DLD1 (cell line): ENCODE data around the gene NPHP4.

Experiments used
- in situ Hi-C: cut with HindIII; loops from 2 replicates; pipeline ENCODE4 v1.10.0; 2017; ENCODE audit warnings: low sequenced_read_pairs

The NPHP4 gene

DNA sequence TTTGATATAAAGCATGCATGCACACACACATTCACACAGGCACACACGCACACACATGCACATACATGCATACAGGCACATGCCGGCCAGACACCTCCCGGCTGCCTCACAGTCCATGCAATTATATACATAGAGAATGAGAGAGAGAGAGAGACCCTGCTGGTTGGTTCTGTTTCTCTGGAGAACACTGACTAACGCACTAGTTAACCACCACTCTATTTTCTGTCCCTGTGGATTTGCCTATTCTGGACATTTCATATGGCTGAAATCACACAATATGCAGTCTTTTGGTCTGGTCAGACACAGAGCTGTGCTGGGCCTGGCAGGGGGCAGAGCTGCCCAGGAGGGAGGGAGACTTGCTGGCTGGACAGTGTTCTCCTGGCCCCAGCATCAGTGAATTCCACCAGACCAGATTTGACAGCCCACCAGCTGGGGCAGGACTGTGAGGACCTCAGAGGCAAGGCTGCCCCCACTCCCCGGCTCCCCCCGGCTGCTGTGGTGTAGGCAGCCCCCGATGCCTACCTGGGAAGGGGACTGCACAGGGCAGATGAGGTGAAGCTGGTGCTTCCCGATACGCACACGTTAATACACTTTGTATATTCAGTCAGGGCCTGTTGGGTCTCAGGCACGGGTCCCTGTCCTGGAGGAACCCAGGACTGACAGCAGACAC, 152.2 kb downstream of the NPHP4 start:
- in situ Hi-C loops: no loop called here

DNA sequence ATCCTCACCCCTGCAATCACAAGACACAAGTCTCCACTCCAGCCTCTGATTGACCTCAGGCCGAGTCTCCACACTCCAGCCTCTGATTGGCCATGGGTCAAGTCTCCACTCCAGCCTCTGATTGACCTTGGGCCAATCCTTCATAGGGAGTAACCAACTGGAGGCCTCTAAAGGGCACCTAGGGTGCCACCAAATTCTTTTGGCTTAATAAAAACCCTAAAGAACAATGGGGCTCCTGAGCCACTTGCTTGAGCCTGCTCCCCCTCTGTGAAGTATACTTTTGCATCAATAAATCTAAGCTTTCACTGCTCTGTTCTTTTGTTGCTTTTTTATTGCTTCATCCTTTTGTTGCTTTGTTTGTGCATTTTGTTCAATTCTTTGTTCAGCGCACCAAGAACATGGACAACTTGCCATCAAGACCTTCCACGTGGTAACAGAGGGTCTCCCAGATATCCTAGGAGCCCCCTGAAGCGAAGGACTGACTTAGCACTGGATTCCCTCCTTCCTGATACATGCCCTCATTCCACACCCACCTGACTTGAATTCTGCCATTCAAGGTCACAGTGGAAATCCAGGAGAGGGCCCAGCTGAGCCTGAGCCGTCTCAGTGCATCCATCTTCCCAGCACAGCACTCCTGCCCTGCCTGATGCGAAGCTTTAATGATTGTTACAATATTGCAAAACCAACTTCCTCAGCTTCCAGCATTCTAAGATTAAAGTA, 152.9 kb downstream of the NPHP4 start:
- in situ Hi-C loops: no loop called here

DNA sequence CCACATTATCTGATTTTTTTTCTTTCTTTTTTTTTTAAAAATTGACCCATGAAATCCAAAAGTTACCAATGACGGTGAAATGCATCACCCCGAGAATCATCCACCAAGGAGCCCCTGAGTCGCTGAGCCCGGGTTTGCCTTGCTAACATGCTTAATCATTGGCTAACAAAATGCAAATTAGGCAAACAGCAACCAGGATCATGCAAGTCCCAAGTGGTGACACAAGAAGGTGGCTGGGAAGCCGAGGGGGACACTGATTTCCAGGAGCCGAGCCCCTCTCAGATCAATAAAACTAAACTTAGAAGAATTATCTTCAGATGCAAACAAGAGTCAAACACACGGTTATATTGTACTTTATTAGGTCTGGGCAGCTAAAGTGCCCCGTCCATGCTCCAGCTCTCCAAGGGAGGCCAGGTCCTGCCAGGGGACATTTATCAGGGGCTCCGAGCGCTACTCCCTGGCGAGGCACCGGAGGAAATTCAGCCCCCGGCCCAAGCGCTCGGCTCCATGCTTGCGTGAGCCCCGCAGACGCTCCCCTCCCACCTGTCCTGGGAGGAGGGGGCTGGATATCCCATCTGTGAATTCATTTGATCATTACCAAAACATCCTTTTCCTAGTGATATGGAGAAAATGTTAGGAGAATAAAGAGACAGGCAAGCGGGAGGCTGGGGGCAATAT, 154.1 kb downstream of the NPHP4 start:
- in situ Hi-C loops: no loop called here

DNA sequence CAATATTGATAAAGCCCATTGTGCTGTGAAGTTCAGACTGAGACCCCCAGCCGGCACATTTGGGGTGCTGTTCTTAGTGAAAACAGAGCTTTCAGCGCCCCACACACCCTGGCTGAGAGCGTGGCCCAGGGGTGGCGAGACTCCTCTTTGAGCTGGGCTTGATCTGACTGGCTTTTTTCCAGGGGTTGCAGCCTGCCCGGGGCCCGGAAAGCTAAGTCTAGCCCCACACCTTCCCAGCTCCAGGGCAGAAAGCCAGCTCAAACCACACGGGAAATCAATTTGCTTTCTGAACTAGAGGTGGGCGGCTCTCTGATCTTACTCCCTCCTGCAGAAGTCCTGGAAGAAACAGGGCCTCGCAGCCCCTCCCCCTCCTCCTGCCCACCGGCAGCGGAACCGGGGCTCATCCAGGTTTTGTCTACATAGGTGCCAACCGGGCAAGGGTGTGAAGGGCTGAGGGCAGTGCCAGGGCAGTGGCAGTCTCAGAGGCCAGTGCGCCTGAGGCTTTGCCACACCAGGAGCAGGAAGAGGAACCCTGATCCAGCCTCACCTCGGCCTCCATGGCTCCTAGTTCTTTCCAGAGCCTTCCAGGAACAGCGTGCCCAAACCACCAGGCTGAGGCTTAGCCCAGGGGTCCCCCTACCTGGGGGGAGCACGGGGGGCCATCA, 155.3 kb downstream of the NPHP4 start:
- in situ Hi-C loops: no loop called here

DNA sequence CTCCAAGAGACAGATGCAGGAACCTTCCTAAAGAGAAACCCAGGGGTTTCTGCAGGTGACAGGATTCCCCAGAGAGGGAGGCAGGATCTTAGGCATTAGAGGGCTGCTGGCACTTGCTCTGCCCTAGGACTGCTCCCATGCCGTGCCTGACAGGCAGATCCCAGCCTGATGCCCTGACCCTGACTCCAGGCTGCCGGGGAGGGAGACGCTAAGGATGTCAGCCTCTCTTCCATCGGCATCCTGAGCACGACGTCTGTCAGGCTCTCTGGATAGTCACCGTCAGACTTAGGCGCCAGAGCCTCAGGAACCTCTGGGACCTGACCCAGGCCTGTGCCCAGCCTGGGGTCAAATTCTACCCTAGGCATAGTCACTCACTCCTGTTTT, 157.1 kb downstream of the NPHP4 start:
- in situ Hi-C loops: no loop called here

DNA sequence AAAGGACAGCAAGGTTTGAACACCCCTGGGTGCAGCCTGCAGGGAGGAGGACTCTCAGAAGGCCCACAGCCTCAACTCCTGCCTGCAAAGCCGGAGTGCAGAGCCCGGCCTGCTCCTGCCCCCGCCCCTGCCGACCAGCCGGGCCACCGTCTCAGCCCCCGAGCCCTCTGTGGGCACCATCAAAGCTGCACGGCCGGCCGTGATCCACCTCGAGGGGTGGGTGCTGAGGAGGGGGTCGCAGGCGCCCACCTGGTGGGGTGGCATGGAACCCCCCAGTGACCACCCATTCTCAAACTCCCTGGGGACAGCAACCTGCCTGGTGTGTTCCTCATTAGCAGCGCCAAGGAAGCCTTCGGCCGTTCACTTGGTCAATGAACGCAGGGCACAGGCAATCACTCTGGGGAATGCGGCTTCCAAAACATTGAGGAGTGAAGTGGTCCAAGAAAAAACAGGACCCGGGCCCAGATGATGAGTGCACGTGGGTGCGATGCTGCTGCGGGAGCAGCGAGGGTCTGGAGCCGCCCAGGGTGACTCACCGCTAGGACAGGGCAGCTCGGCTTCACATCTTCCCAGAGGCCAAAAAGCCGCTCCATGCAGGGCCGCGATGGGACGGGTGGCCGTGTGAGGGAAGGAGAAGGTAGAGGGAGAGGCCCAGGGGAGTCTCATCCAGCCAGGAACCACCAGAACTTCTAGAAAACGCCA, 157.6 kb downstream of the NPHP4 start:
- in situ Hi-C loops: no loop called here

DNA sequence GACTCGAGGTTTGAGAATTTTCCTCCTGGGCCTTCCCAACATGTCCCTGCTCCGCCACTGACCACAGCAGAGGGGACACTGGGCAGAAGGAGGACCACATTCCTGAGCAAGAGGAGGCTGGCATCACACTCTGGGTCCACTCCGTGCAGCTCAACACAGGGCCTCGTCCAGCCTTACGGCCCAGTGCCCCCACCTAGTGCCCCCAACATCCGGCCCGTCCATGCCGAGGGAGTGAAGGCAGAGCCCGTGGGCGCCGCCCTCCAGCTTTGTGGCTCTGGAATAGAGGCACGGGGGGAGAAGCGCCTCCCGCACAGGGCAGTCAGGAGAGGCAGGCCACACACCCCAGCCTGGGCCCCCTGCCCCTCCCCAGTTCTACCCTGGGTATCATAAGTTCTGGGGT, 158.3 kb downstream of the NPHP4 start:
- in situ Hi-C loops: no loop called here

DNA sequence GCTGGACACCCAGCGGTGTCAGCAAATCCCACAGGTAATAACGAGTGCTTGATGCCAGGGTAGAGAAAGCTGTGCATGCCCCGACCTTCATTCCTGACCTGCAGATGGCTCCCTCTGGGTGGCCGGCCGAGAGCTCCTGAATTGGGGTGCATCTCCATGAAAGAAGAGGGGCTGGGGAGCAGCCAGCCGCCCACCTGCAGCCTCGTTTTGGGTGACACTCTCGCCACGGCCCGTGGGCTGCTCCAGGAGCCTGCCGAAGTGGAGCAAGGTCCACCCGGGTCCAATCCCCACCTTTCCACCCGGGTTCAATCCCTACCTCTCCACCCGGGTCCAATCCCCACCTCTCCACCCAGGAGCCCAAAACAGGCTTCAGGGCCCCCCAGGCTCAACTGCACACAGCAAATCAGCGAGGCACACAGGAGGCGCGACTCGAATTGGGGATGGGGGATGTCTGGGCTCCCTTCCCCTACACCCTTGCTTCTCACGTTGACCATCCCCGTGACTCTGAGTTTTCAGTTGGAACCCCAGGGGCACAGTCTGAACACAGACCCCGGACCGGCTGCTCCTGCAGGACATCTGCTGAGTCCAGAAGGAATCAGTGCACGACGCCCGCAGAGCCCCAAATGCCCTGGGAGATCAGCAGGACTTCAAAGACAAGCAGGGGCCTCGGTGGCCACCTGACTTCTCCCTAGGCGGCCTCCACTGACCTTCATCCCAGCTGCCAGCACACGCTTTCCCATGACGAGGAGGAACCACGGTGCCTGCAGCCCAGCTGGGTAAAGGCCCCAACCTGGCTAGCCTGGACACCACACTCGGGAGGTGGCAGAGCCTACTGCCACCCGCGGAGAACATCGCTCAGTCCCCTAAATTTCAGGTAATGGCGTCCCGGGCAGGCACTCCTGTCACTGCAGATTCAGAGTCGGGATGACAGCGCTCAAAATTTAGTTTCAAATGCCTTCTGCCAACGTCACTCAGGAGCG, 159.0 kb downstream of the NPHP4 start:
- in situ Hi-C loops: no loop called here

DNA sequence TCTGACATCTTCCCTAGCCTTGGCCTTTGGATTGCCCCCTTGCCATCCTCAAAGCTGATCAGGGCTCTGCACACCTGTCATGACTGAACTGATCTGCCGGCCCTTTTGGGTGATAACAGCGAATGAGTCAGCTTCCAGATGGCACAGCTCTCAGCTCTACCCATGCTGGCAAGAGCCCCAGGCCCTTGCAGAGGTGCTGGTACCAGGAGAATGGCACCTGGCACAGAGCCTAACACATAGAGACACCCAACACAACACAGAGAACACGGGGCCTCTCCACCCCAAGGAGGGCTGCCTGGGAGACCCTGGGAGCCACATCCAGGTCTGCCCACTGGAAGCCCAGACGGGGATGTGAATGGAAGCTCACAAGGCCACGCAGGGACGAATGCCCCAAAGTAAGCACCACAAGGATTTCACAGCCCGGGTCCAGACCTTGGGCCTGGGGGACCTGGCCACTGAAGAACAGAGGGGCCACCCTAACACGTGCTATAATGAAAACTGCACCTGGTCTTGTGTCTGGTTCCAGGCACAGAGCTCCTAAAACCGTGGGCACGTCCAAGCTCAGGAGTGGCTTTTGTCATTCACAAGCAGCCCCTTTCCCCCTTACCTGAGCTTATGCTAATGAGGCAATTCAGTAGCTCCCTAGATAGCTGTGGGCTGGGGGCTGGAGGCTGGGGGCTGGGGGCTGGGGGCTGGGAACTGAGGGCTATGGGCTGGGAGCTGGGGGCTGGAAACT, 160.5 kb downstream of the NPHP4 start:
- in situ Hi-C loops: no loop called here

DNA sequence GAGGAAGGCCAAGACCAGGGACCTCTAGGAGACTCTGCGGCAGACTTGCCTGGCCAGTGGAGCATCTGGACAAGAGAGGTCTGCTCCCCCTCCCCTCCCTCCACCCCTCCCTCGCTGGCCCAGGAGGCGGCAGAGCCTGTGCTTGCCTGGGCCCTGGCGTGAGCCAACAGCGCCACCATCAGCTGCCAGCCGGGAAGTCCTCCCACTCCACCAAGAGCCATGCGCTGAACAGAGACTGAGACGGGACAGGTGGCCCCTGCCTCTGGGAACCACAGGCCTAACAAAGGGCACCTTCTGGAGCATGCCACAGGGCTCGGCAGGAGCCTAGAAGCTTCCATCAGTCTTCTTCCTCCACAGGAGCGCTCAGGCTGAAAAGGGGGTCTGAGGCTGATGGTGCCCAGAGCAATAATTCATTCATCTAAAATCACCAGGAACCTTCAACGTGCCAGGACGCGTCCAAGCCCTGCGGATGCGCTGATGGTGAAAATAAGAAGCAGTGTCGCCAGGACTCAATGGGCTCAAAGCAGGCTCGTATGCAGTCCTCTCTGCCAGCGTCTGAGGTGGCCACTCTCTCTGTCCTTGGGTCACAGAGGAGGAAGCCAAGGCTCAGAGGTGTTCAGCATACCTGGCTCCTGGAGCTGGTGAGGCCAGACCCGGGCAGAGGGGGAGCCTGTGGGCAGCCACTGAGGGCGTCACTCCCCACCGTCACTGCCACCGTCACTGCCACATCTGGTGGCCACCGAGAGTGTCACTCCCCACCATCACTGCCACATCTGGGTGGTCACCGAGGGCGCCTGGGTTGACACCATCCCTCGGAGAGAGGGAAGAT, 161.2 kb downstream of the NPHP4 start:
- in situ Hi-C loops: no loop called here

DNA sequence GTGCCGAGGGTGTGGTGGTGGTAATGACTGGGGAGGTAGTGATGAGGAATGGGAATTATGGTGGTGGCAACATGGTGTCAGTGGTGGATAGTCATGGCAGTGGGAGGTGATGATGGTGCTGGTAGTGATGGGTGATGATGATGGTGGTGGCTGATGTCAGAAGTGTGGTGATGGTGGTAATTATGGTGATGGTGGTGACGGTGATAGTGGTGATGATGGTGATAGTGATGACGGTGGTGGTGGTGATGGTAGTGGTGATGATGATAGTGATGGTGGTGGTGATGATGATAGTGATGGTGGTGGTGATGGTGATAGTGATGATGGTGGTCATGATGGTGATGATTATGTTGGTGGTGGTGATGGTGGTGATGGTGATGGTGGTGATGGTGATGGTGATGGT, 162.8 kb downstream of the NPHP4 start:
- in situ Hi-C loops: no loop called here

DNA sequence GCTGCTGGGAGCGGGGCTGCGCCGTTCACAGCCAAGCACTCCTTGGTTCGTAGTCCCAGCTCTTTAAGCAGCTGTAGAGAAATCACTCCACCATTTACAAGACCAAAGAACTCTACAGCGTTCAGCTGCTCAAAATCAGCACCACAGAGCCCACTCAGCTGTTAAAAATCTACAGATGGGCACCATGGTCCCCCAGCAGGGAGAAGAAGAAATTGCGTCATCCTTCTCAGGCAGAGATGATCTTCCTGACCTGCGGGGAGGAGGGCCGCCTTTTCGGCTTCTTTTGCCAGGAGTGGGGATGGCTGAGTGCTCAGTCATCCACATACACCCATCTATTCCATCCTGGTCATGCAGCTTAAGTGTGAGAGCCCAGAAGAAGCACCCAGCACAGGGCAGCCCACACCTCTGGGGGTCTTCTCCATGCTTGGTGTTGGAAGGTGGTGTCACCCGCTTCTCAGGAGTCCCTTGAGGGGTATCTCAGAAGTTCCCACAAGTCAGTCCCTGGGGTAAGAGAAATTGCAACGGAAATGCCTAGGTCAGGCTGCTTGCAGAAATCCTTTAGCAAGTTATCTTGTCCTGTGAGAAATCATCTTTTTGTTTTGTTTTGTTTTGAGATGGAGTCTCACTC, 163.8 kb downstream of the NPHP4 start:
- in situ Hi-C loops: no loop called here

DNA sequence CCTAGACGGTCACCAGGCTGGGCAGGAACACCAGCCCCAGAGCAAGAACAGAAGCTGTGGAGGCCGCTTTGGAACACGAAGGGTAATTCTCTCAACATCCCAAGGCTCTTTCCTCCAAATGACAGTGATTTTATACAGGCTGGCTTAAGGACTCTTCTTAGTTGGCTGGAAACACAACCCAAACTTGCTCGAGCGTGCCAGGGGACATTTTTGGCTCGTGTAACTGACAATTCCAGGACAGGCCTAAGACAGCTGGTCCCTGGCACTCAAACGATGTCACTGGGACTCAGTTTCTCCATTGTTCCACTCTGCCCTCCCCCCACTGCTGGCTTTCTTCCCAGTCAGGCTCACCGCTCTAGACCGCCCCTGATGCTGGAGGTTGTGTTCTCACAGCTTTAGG, 164.7 kb downstream of the NPHP4 start:
- in situ Hi-C loops: no loop called here

DNA sequence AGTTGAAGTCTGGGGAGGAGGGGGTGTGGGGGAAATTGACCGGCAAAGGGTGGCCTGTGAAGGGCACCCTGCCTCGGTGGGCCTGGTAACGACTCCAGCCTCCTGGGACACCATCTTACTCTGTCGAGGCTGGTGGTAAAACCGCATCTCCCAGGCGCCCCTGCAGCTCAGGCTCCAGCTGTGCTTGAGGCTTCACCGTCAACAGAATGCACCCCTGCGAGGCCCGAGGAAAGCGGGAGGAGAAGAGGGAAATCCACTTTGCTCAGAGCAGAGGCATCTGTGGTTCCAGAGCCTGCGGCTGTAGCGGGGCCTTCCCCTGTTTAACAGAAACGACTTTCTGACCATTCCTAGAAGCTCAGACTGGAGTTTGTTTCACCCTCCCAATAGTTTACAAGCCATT, 165.6 kb downstream of the NPHP4 start:
- in situ Hi-C loops: no loop called here

DNA sequence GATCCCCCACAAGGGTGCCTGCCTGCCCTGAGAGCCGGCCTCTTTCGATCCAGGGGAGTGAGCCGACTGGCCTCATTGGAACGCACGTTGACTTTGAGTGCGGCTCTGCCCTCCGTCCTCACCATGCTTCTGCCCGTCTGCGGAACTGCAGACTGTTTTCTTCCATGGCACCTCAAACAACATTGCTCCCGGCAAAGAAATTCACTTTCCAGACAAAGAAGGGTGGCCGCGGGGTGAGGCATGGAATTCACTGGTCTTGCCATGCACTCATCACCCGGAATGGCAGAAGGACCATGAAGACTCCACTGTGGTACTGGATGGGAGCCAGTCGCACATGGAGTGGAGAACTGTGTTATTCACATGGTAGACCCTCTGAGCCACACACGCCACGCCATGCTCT, 169.5 kb downstream of the NPHP4 start:
- in situ Hi-C loops: no loop called here

DNA sequence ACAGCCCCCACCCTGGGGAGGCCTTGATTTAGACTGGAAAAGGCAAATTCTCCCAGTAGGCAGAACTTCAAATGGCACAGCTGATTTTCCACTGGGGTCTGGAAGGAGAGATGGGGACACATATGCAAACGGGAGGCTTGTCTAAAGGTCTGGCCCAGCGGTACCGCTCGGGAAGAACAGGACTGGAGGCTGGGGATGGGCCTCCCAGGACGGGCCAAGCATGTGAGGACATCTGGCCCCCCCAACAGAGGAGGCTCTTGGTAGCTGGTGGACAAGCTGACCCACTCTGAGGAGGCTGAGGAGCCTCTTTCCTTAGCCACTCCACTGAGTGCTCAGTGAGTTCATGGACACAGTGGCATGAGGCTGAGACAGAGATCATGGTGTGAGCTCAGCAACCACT, 170.0 kb downstream of the NPHP4 start:
- in situ Hi-C loops: no loop called here

DNA sequence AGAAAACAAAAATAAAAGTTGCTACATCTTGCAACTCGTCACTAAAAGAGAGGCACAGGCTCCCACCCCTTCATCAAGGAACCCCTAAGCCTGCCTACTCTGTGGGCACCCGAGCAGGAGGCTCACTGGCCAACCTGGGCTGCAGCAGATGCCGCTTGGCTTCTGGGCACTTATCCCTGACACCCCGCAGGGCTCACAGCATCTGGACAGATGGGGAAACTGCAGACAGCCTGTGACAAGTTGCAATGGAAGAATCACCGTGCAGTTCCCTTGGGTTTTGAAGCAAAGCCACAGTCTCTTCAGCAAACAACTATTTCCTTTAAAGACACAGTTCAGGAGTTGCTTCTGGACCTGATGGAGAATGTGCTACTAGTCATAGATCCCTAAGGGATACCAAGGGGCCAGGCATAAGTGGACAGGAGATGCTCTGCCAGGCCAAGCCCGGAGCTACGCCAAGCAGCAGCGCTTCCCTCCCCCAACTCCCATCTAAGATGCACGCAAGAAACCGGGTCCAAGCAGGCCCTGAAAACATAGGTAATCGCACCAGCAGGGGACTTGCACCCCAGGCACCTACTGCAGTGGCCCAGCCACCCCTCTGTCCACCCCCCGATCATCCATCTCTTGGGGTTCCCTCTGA, 170.6 kb downstream of the NPHP4 start:
- in situ Hi-C loops: no loop called here
